GM12891 (cell line): ENCODE data around the gene CFAP52.

Source experiments
- POLR2A ChIP-seq: IDR thresholded peaks from 2 replicates; pipeline ENCODE4 v1.6.1; 2011; ENCODE audit warnings: low read depth, low read length, control low read depth
- POLR2AphosphoS5 ChIP-seq: IDR thresholded peaks from 2 replicates; pipeline ENCODE4 v1.6.1; 2011; ENCODE audit warnings: low read depth, low read length, control low read depth
- SPI1 ChIP-seq: IDR thresholded peaks from 2 replicates; pipeline ENCODE4 v1.6.1; 2011; ENCODE audit warnings: low read depth, low read length, control low read depth
- TAF1 ChIP-seq: IDR thresholded peaks from 2 replicates; pipeline ENCODE4 v1.6.1; 2011; ENCODE audit warnings: low read depth, low read length, control low read depth

DNA sequence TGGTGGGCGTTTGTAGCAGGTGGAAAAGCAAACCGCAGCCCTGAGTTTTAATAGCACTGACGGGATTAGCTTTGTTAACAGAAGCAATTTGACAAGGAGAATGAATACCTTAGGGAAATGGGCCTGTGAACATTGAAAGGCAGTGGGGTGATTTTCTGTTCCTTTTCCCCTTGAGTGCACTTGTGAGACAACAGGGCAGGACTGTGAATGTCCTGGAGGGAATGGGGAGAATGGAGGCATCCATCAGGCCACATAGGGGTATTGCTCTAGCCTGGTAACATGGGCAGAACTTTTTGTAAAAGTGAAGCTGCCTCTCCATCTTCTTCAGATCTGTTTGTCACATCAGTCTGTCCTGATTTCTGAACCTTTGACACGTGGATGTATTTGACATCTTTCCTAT lies 95.1 kb downstream of the CFAP52 start:
- TF ChIP-seq POLR2A (no peak), TAF1 (no peak), POLR2AphosphoS5 (no peak), SPI1 (no peak)
